ENCODE results near the gene MUC5B.

Gene MUC5B

DNA sequence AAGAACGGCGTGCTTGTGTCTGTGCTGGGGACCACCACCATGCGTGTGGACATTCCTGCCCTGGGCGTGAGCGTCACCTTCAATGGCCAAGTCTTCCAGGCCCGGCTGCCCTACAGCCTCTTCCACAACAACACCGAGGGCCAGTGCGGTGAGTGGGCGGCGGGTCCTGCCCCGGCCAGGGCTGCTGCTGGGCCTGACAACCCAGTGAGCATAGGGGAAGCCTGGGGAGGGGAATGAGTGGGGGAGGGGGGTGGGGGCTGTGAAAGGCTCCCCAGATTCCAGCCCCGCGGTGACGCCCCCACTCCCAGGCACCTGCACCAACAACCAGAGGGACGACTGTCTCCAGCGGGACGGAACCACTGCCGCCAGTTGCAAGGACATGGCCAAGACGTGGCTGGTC, 31.9 kb downstream of the MUC5B start:
- H3K27me3 Mint-ChIP-seq (ENCODE audit: low read depth, poor library complexity): peaks cover 3% of the 10 kb centered on the region
- no peaks in the 10 kb centered on the region for H3K36me3 Mint-ChIP-seq (ENCODE audit: low read depth)
- H3K27ac Mint-ChIP-seq: no peak overlapping the region

DNA sequence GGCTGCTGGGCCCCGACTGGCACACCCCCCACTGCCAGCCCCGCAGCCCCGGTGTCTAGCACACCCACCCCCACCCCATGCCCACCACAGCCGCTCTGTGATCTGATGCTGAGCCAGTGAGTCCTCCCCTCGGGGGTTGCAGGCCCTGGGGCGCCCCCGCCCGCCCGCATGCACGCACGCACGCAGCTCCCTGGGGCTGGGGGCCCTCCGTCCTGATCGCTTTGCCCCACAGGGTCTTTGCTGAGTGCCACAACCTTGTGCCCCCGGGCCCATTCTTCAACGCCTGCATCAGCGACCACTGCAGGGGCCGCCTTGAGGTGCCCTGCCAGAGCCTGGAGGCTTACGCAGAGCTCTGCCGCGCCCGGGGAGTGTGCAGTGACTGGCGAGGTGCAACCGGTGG, 32.3 kb downstream of the MUC5B start:
- DNase-seq: no peak
- Mint-ChIP-seq H3K9me3 (peaks cover 28% of the 10 kb centered on the region), H3K4me3 (no peak overlapping the region), H3K27ac (no peak overlapping the region), H3K36me3 (ENCODE audit: low read depth) (no peaks in the 10 kb centered on the region), H3K4me1 (no peaks in the 10 kb centered on the region), H3K27me3 (ENCODE audit: low read depth, poor library complexity) (peaks cover 3% of the 10 kb centered on the region)
- TF ChIP-seq, protein P1, sequence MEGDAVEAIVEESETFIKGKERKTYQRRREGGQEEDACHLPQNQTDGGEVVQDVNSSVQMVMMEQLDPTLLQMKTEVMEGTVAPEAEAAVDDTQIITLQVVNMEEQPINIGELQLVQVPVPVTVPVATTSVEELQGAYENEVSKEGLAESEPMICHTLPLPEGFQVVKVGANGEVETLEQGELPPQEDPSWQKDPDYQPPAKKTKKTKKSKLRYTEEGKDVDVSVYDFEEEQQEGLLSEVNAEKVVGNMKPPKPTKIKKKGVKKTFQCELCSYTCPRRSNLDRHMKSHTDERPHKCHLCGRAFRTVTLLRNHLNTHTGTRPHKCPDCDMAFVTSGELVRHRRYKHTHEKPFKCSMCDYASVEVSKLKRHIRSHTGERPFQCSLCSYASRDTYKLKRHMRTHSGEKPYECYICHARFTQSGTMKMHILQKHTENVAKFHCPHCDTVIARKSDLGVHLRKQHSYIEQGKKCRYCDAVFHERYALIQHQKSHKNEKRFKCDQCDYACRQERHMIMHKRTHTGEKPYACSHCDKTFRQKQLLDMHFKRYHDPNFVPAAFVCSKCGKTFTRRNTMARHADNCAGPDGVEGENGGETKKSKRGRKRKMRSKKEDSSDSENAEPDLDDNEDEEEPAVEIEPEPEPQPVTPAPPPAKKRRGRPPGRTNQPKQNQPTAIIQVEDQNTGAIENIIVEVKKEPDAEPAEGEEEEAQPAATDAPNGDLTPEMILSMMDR (IDR thresholded peaks at IDR 0.05): no peak

More for the DNA sequence above, 31.9 kb downstream of the MUC5B start:
- TF ChIP-seq, protein P1 (IDR thresholded peaks at IDR 0.05): no peak
- Mint-ChIP-seq H3K9me3 (peaks cover 32% of the 10 kb centered on the region), H3K4me3 (no peak overlapping the region), H3K4me1 (no peaks in the 10 kb centered on the region)
- DNase-seq: no peak

DNA sequence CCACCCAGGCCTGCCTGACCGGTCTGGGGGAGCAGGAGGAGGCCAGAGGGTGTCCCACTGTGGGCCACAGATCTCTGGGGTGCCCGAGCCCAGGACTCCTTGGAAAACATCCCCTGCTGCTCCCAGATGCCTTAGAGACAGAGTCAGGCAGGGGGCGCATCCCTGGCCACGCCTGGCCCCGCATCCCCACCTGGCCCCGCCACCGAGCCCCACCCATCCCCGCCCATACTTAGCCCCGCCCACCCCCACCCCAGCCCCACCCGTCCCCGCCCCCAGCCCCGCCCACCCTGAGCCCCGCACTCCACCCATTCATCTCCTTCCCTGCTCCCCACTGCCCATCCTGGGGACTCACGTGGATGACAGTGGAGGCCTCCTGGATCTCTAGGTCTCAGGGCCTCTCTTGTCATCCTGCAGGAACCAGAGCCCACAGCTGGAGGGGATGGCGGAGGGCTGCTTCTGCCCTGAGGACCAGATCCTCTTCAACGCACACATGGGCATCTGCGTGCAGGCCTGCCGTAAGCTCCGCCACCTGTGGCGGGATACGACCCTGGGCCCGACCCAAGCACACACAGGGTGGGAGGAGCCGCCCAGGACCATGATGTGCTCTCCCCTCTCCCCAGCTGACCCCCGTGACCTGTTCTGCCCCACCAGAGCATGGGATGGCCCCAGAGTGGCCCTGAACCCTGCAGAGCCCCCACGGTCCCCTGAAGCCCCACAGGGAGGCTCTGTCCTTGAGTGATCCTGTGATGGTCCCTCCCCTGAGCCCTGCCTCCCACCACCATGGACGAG, 33.6 kb downstream of the MUC5B start:
- Mint-ChIP-seq H3K9me3 (peaks cover 17% of the 10 kb centered on the region), H3K36me3 (ENCODE audit: low read depth) (no peaks in the 10 kb centered on the region), H3K4me3 (no peak overlapping the region), H3K4me1 (no peaks in the 10 kb centered on the region), H3K27me3 (ENCODE audit: low read depth, poor library complexity) (peaks cover 3% of the 10 kb centered on the region), H3K27ac (no peak overlapping the region)
- TF ChIP-seq, protein P1 (IDR thresholded peaks at IDR 0.05): no peak
- no peak for DNase-seq

DNA sequence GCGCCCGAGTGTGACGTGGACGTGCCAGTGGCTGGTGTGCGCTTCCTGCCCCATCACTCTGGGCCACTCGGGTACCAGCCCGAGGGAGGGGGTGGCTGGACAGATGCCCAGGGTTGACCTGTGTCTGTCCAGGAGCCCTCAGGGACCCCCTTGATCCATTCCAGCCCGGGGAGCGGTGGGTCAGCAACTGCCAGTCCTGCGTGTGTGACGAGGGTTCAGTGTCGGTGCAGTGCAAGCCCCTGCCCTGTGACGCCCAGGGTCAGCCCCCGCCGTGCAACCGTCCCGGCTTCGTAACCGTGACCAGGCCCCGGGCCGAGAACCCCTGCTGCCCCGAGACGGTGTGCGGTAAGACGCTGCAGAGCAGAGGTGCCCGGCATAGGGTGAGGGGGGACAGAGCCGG, 34.5 kb downstream of the MUC5B start:
- Mint-ChIP-seq H3K4me3 (no peak overlapping the region), H3K9me3 (peaks cover 8% of the 10 kb centered on the region), H3K27ac (no peak overlapping the region), H3K27me3 (ENCODE audit: low read depth, poor library complexity) (peaks cover 3% of the 10 kb centered on the region), H3K36me3 (ENCODE audit: low read depth) (no peaks in the 10 kb centered on the region), H3K4me1 (peaks cover 5% of the 10 kb centered on the region)
- TF ChIP-seq, protein P1 (IDR thresholded peaks at IDR 0.05): no peak
- DNase-seq: no peak

DNA sequence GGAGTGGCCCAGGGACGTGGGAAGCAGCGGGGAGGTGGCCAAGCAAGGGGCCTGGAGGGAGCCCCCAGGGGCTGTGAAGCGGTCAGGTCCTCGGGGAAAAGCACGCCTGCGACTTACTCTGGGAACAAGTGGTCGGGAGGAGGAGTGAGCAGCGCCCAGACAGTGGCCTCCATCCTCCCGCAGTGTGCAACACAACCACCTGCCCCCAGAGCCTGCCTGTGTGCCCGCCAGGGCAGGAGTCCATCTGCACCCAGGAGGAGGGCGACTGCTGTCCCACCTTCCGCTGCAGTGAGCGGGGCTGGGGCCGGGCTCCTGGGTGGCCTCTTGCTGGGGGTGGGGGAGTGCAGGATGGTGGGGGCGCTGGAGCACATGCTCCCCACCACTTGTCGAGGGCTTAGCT, 35.0 kb downstream of the MUC5B start:
- TF ChIP-seq, protein P1 (IDR thresholded peaks at IDR 0.05): no peak
- Mint-ChIP-seq H3K27me3 (ENCODE audit: low read depth, poor library complexity) (peaks cover 3% of the 10 kb centered on the region), H3K27ac (no peak overlapping the region), H3K36me3 (ENCODE audit: low read depth) (no peaks in the 10 kb centered on the region), H3K4me3 (no peak overlapping the region), H3K4me1 (peaks cover 11% of the 10 kb centered on the region), H3K9me3 (peaks cover 8% of the 10 kb centered on the region)
- no peak for DNase-seq
